ENCODE data around the gene WNT3. TPM values are rescaled to one million over a fixed set of nuclear protein-coding genes. Genes with fewer than 3 reads are reported as not detected.

The WNT3 gene
- total RNA-seq, 3 donors from 2014 or later (not counting 1 experiment from before 2014, with no cell fraction given) = 0.07 to 1.4 (median 0.30) TPM

DNA sequence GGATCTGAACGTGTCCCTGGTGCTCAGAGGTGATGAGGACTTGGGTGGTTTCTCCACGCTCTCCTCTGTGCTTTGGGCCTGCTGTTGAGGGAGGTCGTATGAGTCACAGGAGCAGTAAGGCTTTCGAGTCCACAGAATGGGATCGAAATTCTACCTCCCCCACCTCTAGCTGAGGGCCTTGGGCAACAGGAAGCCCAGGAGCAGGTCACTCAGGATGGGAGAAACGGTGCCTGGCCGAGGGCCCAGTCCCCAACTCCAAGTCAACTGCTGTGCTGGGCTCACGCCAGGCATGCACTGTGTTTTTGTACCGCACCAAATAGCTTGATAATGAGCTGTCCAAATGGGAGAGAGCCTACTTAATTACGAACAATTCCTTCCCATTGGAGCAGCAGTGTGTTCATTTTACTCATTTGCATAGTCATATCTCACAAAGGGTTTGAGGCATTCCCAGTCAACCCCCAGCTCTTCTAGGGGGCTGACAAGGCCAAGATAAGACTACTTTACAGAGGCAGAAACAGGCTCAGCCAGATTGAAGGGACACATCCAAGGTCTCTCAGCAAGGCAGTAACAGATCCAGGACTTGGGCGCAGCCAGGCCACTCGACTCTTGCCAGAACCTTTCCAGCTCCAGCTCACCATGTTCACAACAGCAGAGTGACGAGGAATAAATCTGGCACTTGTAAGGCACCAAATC lies 53.6 kb downstream of the WNT3 start:
- intact Hi-C loops (cut with micrococcal nuclease) = no loop called here
- Histone ChIP-seq H3K4me1 (ENCODE audit: control insufficient read depth, insufficient read depth, low read length) (peaks cover 6% of the 10 kb centered on the region), H3K36me3 (ENCODE audit: control insufficient read depth, insufficient read depth, low read length) (no peaks in the 10 kb centered on the region), H3K27ac (ENCODE audit: low read length) (no peak overlapping the region), H3K9me3 (ENCODE audit: control insufficient read depth, insufficient read depth, low read length) (no peaks in the 10 kb centered on the region), H3K4me3 (ENCODE audit: low read length) (no peak overlapping the region), H3K27me3 (ENCODE audit: control insufficient read depth, insufficient read depth, low read length) (peaks cover 3% of the 10 kb centered on the region)
- no peak for TF ChIP-seq CTCF (IDR thresholded peaks at IDR 0.05)
- Mint-ChIP-seq H3K4me3 (no peak overlapping the region), H3K4me1 (no peaks in the 10 kb centered on the region), H3K9me3 (no peaks in the 10 kb centered on the region), H3K27me3 (ENCODE audit: low read depth in 2 of 2) (no peaks in the 10 kb centered on the region), H3K27ac (no peak overlapping the region), H3K36me3 (no peaks in the 10 kb centered on the region)
- 85% methylated on average over 13 of the region's 13 CpGs for WGBS (ENCODE audit: insufficient coverage)
- DNase-seq (no peak), ATAC-seq (no peak)

DNA sequence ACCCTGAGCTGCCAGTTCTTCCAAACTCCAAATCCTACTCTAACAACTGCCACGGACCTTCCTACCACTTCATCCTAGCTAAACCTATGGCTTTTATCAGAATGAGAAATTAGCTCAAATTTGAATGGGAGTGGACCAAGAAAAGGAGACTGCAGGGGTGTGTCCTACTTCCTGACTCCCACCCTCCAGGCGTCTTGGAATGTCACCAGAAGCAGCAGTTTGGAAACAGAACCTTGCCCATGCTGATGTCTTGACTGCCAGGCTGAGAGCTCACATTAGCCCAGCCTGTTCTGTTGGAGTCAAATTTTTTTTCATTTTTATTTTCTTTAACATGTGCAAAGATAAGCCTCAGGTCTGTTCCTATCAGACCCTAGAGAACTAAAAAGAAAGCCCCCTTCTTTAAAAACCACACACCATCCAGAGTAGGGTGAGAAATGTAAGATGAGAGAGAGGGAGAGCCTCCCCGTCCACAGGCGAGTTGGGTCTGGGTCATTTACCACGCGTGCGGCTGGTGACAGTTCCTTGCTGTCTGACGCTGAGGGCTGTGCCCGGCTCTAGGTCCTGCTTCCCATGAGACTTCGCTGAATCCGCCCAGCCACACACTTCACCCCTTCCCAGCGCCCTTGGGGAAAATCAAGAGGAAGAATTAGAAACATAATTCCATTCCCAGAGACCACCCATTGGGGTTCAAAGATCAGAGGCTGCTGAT lies 54.3 kb downstream of the WNT3 start:
- H3K4me3 ChIP-seq (ENCODE audit: low read length) = no peak overlapping the region
- H3K36me3 ChIP-seq (ENCODE audit: control insufficient read depth, insufficient read depth, low read length) = no peaks in the 10 kb centered on the region
- no peaks in the 10 kb centered on the region for H3K27me3 Mint-ChIP-seq (ENCODE audit: low read depth in 2 of 2)
- ATAC-seq (no peak), DNase-seq (no peak)
- H3K27ac Mint-ChIP-seq = no peak overlapping the region
- no peak overlapping the region for H3K4me3 Mint-ChIP-seq
- H3K9me3 Mint-ChIP-seq = no peaks in the 10 kb centered on the region
- no peak for TF ChIP-seq CTCF (IDR thresholded peaks at IDR 0.05)
- intact Hi-C loops (cut with micrococcal nuclease) = no loop called here
- H3K4me1 Mint-ChIP-seq = no peaks in the 10 kb centered on the region
- no peak overlapping the region for H3K27ac ChIP-seq (ENCODE audit: low read length)
- 92% methylated on average over 11 of the region's 12 CpGs for WGBS (ENCODE audit: insufficient coverage)
- H3K9me3 ChIP-seq (ENCODE audit: control insufficient read depth, insufficient read depth, low read length) = no peaks in the 10 kb centered on the region
- no peaks in the 10 kb centered on the region for H3K36me3 Mint-ChIP-seq
- H3K27me3 ChIP-seq (ENCODE audit: control insufficient read depth, insufficient read depth, low read length) = no peaks in the 10 kb centered on the region
- H3K4me1 ChIP-seq (ENCODE audit: control insufficient read depth, insufficient read depth, low read length) = no peaks in the 10 kb centered on the region

DNA sequence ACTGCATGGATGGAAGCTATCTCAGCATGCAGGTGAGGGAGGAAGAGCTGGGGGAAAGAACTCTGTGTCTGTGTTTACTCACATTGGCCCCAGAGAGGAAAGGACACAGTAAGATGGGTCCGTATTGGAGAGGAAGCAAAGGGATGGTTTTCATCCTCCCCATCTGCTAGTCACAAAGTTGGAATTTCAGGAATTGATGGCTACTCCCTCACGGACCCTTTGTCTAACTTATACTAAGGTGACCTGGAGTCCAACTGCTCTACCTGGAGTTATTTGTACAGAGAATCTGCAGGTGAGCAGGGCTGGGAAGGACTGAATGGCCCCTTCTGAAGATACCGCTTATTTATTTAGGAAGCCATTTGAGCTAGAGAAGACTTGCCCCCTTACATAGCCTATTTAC lies 55.1 kb downstream of the WNT3 start:
- Histone ChIP-seq H3K9me3 (ENCODE audit: control insufficient read depth, insufficient read depth, low read length) (no peaks in the 10 kb centered on the region), H3K36me3 (ENCODE audit: control insufficient read depth, insufficient read depth, low read length) (no peaks in the 10 kb centered on the region), H3K27me3 (ENCODE audit: control insufficient read depth, insufficient read depth, low read length) (no peaks in the 10 kb centered on the region), H3K4me3 (ENCODE audit: low read length) (no peak overlapping the region), H3K4me1 (ENCODE audit: control insufficient read depth, insufficient read depth, low read length) (no peaks in the 10 kb centered on the region), H3K27ac (ENCODE audit: low read length) (no peak overlapping the region)
- 93% methylated on average over 2 of the region's 3 CpGs for WGBS (ENCODE audit: insufficient coverage)
- H3K27ac Mint-ChIP-seq = no peak overlapping the region
- H3K4me1 Mint-ChIP-seq = no peaks in the 10 kb centered on the region
- ATAC-seq (no peak), DNase-seq (no peak)
- no peaks in the 10 kb centered on the region for H3K27me3 Mint-ChIP-seq (ENCODE audit: low read depth in 2 of 2)
- H3K36me3 Mint-ChIP-seq = no peaks in the 10 kb centered on the region
- no peak for TF ChIP-seq CTCF (IDR thresholded peaks at IDR 0.05)
- H3K4me3 Mint-ChIP-seq = no peak overlapping the region
- no peaks in the 10 kb centered on the region for H3K9me3 Mint-ChIP-seq
- intact Hi-C loops (cut with micrococcal nuclease) = no loop called here

Data from natural killer cell (primary cell).